TTC549 (cell line): ENCODE results near the gene ZNF536.

Experiments
- FAIRE-seq: peaks from 2 replicates; lab custom pipeline; 2012; peaks lifted over from hg19 to GRCh38; lab: Jason Lieb, UNC

The ZNF536 gene

GRCh38 chr19:30371960-30372824 lies at the start of gene ZNF536:
Gene ZNF536, plus strand, starts transcription at chr19:30372384. Its CDS starts 71,179 bp downstream, at chr19:30443563.
- no peak for FAIRE-seq

GRCh38 chr19:30322641-30323320 lies 49.4 kb upstream of the ZNF536 start:
- no peak for FAIRE-seq

- no peak for FAIRE-seq
Measured at GRCh38 chr19:30323904-30324303, 48.3 kb upstream of the ZNF536 start.

GRCh38 chr19:30324982-30325381 lies 47.2 kb upstream of the ZNF536 start:
- FAIRE-seq: no peak

GRCh38 chr19:30325676-30326392 lies 46.4 kb upstream of the ZNF536 start:
- no peak for FAIRE-seq

GRCh38 chr19:30326393-30326710 lies 45.8 kb upstream of the ZNF536 start:
- FAIRE-seq: no peak

GRCh38 chr19:30327331-30327730 lies 44.9 kb upstream of the ZNF536 start:
- no peak for FAIRE-seq

GRCh38 chr19:30328096-30328495 lies 44.1 kb upstream of the ZNF536 start:
- no peak for FAIRE-seq

GRCh38 chr19:30330266-30330665 lies 41.9 kb upstream of the ZNF536 start:
- no peak for FAIRE-seq

- FAIRE-seq: no peak
Measured at GRCh38 chr19:30332445-30333234, 39.5 kb upstream of the ZNF536 start.

- no peak for FAIRE-seq
Measured at GRCh38 chr19:30333291-30334065, 38.7 kb upstream of the ZNF536 start.

- FAIRE-seq: no peak
Measured at GRCh38 chr19:30334841-30335240, 37.3 kb upstream of the ZNF536 start.

- FAIRE-seq: no peak
Measured at GRCh38 chr19:30335306-30335886, 36.8 kb upstream of the ZNF536 start.

GRCh38 chr19:30336290-30336689 lies 35.9 kb upstream of the ZNF536 start:
- no peak for FAIRE-seq

GRCh38 chr19:30338041-30338456 lies 34.1 kb upstream of the ZNF536 start:
- no peak for FAIRE-seq

GRCh38 chr19:30338878-30339623 lies 33.1 kb upstream of the ZNF536 start:
- FAIRE-seq: no peak

GRCh38 chr19:30339624-30340525 lies 32.3 kb upstream of the ZNF536 start:
- no peak for FAIRE-seq

- no peak for FAIRE-seq
Measured at GRCh38 chr19:30340771-30341561, 31.2 kb upstream of the ZNF536 start.
